Measurements from ENCODE around the gene RAB11FIP3. TPM values are rescaled to one million over a fixed set of nuclear protein-coding genes. Genes with fewer than 3 reads are reported as not detected.
"Not testable (repeated sequence)": the region's sequence is repeated elsewhere in the genome, so short reads cannot be mapped to it uniquely, and the experiment has no call there.

The RAB11FIP3 gene
- total and polyA plus RNA-seq, 10 of the 15 experiments (the other 5 are each of a cell fraction or from before 2014, with no cell fraction given): 1.2 to 27.3 (median 7.7) TPM

DNA sequence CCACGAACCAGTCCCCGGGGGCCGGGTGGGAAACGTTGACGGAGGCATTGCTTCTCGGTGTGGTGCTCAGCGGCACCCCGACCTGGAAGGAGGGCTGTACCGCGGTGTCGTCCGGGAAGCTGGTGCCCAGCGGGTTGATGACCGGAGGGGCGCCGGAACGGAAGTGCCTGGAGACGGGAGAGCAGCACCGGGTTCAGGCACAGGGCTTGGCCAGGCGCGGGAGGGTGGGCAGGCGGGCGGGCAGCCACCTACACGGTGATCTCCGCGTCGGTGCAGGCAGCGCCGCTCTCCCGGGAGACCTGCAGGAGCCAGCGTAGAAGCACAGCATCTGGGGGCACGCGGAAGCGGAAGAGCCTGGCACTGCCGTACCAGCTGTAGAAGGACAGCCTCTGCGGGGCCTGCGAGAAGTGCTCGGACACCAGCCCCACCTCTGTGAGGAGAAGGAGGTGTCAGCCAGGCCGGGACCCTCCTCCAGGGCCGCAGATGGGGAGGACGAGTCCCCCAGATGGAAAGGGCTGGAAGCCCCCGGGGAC is 48.0 kb upstream of the RAB11FIP3 start:
- H4K20me1 ChIP-seq (ENCODE audit: control insufficient read depth, insufficient read depth): no peaks in the 10 kb centered on the region
- H2AFZ ChIP-seq (ENCODE audit: control insufficient read depth, low read depth, low read length): no peak overlapping the region
- CTCF ChIA-PET: no interaction called here
- no peak overlapping the region for H3K27ac ChIP-seq (ENCODE audit: control insufficient read depth, insufficient read depth)
- H3K4me2 ChIP-seq (ENCODE audit: control insufficient read depth, insufficient read depth): no peak overlapping the region
- SMC1A ChIA-PET (ENCODE audit: uncharacterized antibody, unreplicated experiment): no interaction called here
- H3K9me3 ChIP-seq (replicated peaks; ENCODE audit: control insufficient read depth, insufficient read depth, low read length): no peaks in the 10 kb centered on the region
- in situ Hi-C loops (cut with MboI) (no loop called here), intact Hi-C loops (cut with micrococcal nuclease; ENCODE audit: unreplicated experiment) (no loop called here)
- peaks cover 14% of the 10 kb centered on the region for H3K79me2 ChIP-seq (ENCODE audit: control insufficient read depth, insufficient read depth, low read length)
- H3K9ac ChIP-seq (ENCODE audit: control insufficient read depth, insufficient read depth, low read length): no peak overlapping the region
- H3K36me3 ChIP-seq (ENCODE audit: control insufficient read depth in 2 of 2, insufficient read depth in 2 of 2, low read length in 1 of 2): peaks cover 0 to 7% of the 10 kb centered on the region in 2 experiments; a peak in 2 of 4 replicates
- TF ChIP-seq EP300 (IDR thresholded peaks at IDR 0.05; ENCODE audit: borderline replicate concordance in 1 of 2, control insufficient read depth in 1 of 2, low read depth in 2 of 2, low read length in 2 of 2): no peak
- TF ChIP-seq JUND (IDR thresholded peaks at IDR 0.05; ENCODE audit: low read depth, low read length): no peak
- TF ChIP-seq RAD21 (IDR thresholded peaks at IDR 0.05; ENCODE audit: insufficient read depth, low read depth, low read length): no peak
- no peak for TF ChIP-seq PAX5 (IDR thresholded peaks at IDR 0.05; ENCODE audit: borderline replicate concordance, low read depth, low read length)
- no peak for TF ChIP-seq NFYB (IDR thresholded peaks at IDR 0.05; ENCODE audit: insufficient read depth, low read depth, low read length)
- TF ChIP-seq ZNF384 (IDR thresholded peaks at IDR 0.05; ENCODE audit: borderline replicate concordance, low read depth, low read length): no peak
- TF ChIP-seq, protein P1, sequence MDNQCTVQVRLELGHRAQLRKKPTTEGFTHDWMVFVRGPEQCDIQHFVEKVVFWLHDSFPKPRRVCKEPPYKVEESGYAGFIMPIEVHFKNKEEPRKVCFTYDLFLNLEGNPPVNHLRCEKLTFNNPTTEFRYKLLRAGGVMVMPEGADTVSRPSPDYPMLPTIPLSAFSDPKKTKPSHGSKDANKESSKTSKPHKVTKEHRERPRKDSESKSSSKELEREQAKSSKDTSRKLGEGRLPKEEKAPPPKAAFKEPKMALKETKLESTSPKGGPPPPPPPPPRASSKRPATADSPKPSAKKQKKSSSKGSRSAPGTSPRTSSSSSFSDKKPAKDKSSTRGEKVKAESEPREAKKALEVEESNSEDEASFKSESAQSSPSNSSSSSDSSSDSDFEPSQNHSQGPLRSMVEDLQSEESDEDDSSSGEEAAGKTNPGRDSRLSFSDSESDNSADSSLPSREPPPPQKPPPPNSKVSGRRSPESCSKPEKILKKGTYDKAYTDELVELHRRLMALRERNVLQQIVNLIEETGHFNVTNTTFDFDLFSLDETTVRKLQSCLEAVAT (IDR thresholded peaks at IDR 0.05): no peak
- TF ChIP-seq, protein P2, sequence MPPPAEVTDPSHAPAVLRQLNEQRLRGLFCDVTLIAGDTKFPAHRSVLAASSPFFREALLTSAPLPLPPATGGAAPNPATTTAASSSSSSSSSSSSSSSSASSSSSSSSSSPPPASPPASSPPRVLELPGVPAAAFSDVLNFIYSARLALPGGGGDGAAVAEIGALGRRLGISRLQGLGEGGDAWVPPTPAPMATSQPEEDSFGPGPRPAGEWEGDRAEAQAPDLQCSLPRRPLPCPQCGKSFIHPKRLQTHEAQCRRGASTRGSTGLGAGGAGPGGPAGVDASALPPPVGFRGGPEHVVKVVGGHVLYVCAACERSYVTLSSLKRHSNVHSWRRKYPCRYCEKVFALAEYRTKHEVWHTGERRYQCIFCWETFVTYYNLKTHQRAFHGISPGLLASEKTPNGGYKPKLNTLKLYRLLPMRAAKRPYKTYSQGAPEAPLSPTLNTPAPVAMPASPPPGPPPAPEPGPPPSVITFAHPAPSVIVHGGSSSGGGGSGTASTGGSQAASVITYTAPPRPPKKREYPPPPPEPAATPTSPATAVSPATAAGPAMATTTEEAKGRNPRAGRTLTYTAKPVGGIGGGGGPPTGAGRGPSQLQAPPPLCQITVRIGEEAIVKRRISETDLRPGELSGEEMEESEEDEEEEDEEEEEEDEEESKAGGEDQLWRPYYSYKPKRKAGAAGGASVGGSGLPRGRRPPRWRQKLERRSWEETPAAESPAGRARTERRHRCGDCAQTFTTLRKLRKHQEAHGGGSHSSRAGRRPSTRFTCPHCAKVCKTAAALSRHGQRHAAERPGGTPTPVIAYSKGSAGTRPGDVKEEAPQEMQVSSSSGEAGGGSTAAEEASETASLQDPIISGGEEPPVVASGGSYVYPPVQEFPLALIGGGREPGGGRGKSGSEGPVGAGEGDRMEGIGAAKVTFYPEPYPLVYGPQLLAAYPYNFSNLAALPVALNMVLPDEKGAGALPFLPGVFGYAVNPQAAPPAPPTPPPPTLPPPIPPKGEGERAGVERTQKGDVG (CRISPR knock-in tag; IDR thresholded peaks at IDR 0.05): no peak
- TF ChIP-seq NFXL1 (IDR thresholded peaks at IDR 0.05; ENCODE audit: borderline replicate concordance): no peak
- TF ChIP-seq MYB (IDR thresholded peaks at IDR 0.05; ENCODE audit: borderline replicate concordance, low read depth, low read length): no peak
- no peak for TF ChIP-seq HDAC2 (IDR thresholded peaks at IDR 0.05)
- RAD21 ChIA-PET (ENCODE audit: unreplicated experiment): no interaction called here
- no peak for ATAC-seq
- POLR2A ChIA-PET: no interaction called here
- no TSS peak for BruUV-seq (replicated peaks)
- no peak for DNase-seq (ENCODE audit: low read depth, low spot score)
- 79% methylated on average over 21 of the region's 42 CpGs for WGBS (ENCODE audit: insufficient coverage, insufficient replicate concordance, low lambda C conversion rate, missing lambda C conversion rate)
- no peaks in the 10 kb centered on the region for H3K4me1 ChIP-seq (ENCODE audit: control insufficient read depth, insufficient read depth, low read length)
- FAIRE-seq: no peak
- no peaks in the 10 kb centered on the region for H3K27me3 ChIP-seq (replicated peaks in 1 of 2; ENCODE audit: control insufficient read depth in 2 of 2, insufficient read depth in 2 of 2, low read length in 1 of 2)
- no peak overlapping the region for H3K4me3 ChIP-seq

DNA sequence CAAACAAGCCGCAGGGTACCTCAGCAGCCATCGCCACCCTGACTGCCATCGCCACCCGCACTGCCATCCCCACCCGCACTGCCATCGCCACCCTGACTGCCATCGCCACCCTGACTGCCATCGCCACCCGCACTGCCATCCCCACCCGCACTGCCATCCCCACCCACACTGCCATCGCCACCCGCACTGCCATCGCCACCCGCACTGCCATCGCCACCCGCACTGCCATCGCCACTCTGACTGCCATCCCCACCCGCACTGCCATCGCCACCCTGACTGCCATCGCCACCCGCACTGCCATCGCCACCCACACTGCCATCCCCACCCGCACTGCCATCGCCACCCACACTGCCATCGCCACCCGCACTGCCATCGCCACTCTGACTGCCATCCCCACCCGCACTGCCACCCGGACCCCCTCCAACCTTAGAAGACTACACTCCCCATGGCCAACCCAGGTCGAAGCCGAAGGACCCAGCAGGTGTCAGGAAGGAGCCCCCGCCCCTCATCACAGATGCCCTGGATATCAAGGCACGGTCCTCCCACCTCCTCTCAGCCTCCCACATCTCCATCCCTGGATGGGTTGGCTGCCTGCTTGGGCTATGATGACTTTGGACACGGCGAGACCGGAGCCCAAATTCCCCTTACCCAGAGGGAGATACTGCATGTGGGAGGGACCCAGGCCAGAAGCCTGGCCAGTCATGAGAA is 47.2 kb upstream of the RAB11FIP3 start:
- 92% methylated on average over 22 of the region's 36 CpGs for WGBS (ENCODE audit: insufficient coverage, insufficient replicate concordance, low lambda C conversion rate, missing lambda C conversion rate)
- SMC1A ChIA-PET (ENCODE audit: uncharacterized antibody, unreplicated experiment); FAIRE-seq; BruUV-seq (replicated peaks); H3K9ac ChIP-seq (ENCODE audit: control insufficient read depth, insufficient read depth, low read length); H3K9me3 ChIP-seq (replicated peaks; ENCODE audit: control insufficient read depth, insufficient read depth, low read length); H4K20me1 ChIP-seq (ENCODE audit: control insufficient read depth, insufficient read depth); H3K4me1 ChIP-seq (ENCODE audit: control insufficient read depth, insufficient read depth, low read length); H3K27ac ChIP-seq (ENCODE audit: control insufficient read depth, insufficient read depth); in situ Hi-C loops (cut with MboI); H3K27me3 ChIP-seq (replicated peaks in 1 of 2; ENCODE audit: control insufficient read depth in 2 of 2, insufficient read depth in 2 of 2, low read length in 1 of 2); DNase-seq (ENCODE audit: low read depth, low spot score); CTCF ChIA-PET; POLR2A ChIA-PET; H3K4me2 ChIP-seq (ENCODE audit: control insufficient read depth, insufficient read depth); H3K36me3 ChIP-seq (ENCODE audit: control insufficient read depth in 2 of 2, insufficient read depth in 2 of 2, low read length in 1 of 2); H3K4me3 ChIP-seq; intact Hi-C loops (cut with micrococcal nuclease; ENCODE audit: unreplicated experiment); RAD21 ChIA-PET (ENCODE audit: unreplicated experiment); ATAC-seq; H2AFZ ChIP-seq (ENCODE audit: control insufficient read depth, low read depth, low read length): not testable (repeated sequence)
- peaks cover 14% of the 10 kb centered on the region for H3K79me2 ChIP-seq (ENCODE audit: control insufficient read depth, insufficient read depth, low read length)
